WTC11 (cell line): Measurements from ENCODE around the gene HNRNPM. TPM values are rescaled to one million over a fixed set of nuclear protein-coding genes. Genes with fewer than 3 reads are reported as not detected.

Experiments used
- ATAC-seq: fragments of 200-7000 bp; cut with Tn5 transposase; 2 replicates; pipeline ENCODE4 v1.10.0; 2021; ENCODE audit warnings: mild to moderate bottlenecking, moderate library complexity
- CTCF ChIA-PET: fragments of 300-600 bp; sonication (Branson Sonifier 250); formaldehyde crosslinking; loops from one replicate; lab custom pipeline; 2021; ENCODE audit warnings: antibody characterized with exemption; lab: Charles Lee
- POLR2A ChIA-PET: fragments of 350-600 bp; sonication (Branson Sonifier 250); formaldehyde crosslinking; loops from one replicate; lab custom pipeline; 2021; ENCODE audit warnings: antibody characterized with exemption; lab: Charles Lee
- DNase-seq: peaks from one replicate; pipeline ENCODE4 v3.0.0; 2021; ENCODE audit warnings: low spot score
- H3K27ac Mint-ChIP-seq: 2 replicates; pipeline ENCODE4 v1.8.0; 2021; ENCODE audit warnings: mixed read lengths
- H3K27me3 Mint-ChIP-seq: 2 replicates; pipeline ENCODE4 v1.8.0; 2021; ENCODE audit warnings: low read depth, mild to moderate bottlenecking, moderate library complexity, mixed read lengths
- H3K36me3 Mint-ChIP-seq: 2 replicates; pipeline ENCODE4 v1.8.0; 2021; ENCODE audit warnings: mixed read lengths
- H3K4me1 Mint-ChIP-seq: 2 replicates; pipeline ENCODE4 v1.8.0; 2022; ENCODE audit warnings: mixed read lengths
- H3K4me3 Mint-ChIP-seq: 2 replicates; pipeline ENCODE4 v1.8.0; 2021; ENCODE audit warnings: mild to moderate bottlenecking, moderate library complexity, mixed read lengths
- H3K9me3 Mint-ChIP-seq: 2 replicates; pipeline ENCODE4 v1.8.0; 2021; ENCODE audit warnings: mixed read lengths
- ZNF263 ChIP-seq: sonication (generic); formaldehyde crosslinking; IDR thresholded peaks from 2 replicates; pipeline ENCODE4 v1.8.1; 2022; ENCODE audit warnings: low read depth, mild to moderate bottlenecking, moderate library complexity, missing genetic modification reagents
- ZNF396 ChIP-seq: fragments of 250-450 bp; sonication (Bioruptor Pico); IDR thresholded peaks from 2 replicates; pipeline ENCODE4 v1.8.0; 2021; ENCODE audit warnings: mild to moderate bottlenecking, moderate library complexity, borderline replicate concordance
- total RNA-seq: library from RNA; stranded (reverse); gene quantifications from 3 replicates; pipeline ENCODE4 v1.2.3, GENCODE V29; 2021
- TF ChIP-seq, protein P1 (sequence below): sonication (generic); formaldehyde crosslinking; IDR thresholded peaks from 2 replicates; pipeline ENCODE4 v1.8.0; 2022; ENCODE audit warnings: missing genetic modification reagents
- TF ChIP-seq, protein P2 (sequence below): sonication (generic); formaldehyde crosslinking; IDR thresholded peaks from 2 replicates; pipeline ENCODE4 v1.8.0; 2023; ENCODE audit warnings: missing genetic modification reagents, mild to moderate bottlenecking, borderline replicate concordance
- TF ChIP-seq, protein P3 (sequence below): sonication (generic); formaldehyde crosslinking; IDR thresholded peaks from 2 replicates; pipeline ENCODE4 v1.8.0; 2022; ENCODE audit warnings: mild to moderate bottlenecking, missing genetic modification reagents
- TF ChIP-seq, protein P4 (sequence below): sonication (generic); formaldehyde crosslinking; conservative IDR thresholded peaks from 2 replicates; pipeline ENCODE4 v1.8.1; 2023; ENCODE audit warnings: mild to moderate bottlenecking, low read depth, missing genetic modification reagents, moderate library complexity
- TF ChIP-seq, protein P5 (sequence below): sonication (generic); formaldehyde crosslinking; IDR thresholded peaks from 2 replicates; pipeline ENCODE4 v1.8.1; 2023; ENCODE audit warnings: mild to moderate bottlenecking, missing genetic modification reagents, moderate library complexity
- TF ChIP-seq, protein P6 (sequence below): fragments of 250-450 bp; sonication (Bioruptor Pico); conservative IDR thresholded peaks from 2 replicates; pipeline ENCODE4 v1.9.0; 2021; ENCODE audit warnings: mild to moderate bottlenecking
- TF ChIP-seq, protein P7 (sequence below): sonication (generic); formaldehyde crosslinking; IDR thresholded peaks from 2 replicates; pipeline ENCODE4 v1.8.0; 2022; ENCODE audit warnings: mild to moderate bottlenecking, missing genetic modification reagents

Gene HNRNPM
- total RNA-seq, 1 experiment from 2014 or later: 416 TPM

DNA sequence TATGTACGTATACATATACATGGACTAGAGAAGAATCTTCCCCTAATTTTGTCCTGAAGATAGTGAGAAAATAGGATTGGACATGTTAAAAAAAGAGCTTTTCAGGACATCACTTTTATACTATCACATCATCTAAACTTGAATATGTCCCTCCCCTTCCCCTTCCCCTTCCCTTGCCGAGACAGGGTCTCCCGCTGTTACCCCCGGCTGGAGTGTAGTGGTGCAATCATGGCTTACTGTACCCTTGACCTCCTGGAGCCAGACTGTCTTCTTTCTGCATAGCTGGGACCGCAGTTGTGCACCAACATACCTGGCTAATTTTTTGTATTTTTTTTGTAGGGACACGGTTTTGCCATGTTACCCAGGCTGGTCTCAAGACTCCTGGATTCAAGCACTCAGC is 6.6 kb downstream of the HNRNPM start (continued):
- TF ChIP-seq, protein P1, sequence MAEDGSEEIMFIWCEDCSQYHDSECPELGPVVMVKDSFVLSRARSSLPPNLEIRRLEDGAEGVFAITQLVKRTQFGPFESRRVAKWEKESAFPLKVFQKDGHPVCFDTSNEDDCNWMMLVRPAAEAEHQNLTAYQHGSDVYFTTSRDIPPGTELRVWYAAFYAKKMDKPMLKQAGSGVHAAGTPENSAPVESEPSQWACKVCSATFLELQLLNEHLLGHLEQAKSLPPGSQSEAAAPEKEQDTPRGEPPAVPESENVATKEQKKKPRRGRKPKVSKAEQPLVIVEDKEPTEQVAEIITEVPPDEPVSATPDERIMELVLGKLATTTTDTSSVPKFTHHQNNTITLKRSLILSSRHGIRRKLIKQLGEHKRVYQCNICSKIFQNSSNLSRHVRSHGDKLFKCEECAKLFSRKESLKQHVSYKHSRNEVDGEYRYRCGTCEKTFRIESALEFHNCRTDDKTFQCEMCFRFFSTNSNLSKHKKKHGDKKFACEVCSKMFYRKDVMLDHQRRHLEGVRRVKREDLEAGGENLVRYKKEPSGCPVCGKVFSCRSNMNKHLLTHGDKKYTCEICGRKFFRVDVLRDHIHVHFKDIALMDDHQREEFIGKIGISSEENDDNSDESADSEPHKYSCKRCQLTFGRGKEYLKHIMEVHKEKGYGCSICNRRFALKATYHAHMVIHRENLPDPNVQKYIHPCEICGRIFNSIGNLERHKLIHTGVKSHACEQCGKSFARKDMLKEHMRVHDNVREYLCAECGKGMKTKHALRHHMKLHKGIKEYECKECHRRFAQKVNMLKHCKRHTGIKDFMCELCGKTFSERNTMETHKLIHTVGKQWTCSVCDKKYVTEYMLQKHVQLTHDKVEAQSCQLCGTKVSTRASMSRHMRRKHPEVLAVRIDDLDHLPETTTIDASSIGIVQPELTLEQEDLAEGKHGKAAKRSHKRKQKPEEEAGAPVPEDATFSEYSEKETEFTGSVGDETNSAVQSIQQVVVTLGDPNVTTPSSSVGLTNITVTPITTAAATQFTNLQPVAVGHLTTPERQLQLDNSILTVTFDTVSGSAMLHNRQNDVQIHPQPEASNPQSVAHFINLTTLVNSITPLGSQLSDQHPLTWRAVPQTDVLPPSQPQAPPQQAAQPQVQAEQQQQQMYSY (CRISPR knock-in tag): no peak
- TF ChIP-seq, all 79 proteins: peak for 0

DNA sequence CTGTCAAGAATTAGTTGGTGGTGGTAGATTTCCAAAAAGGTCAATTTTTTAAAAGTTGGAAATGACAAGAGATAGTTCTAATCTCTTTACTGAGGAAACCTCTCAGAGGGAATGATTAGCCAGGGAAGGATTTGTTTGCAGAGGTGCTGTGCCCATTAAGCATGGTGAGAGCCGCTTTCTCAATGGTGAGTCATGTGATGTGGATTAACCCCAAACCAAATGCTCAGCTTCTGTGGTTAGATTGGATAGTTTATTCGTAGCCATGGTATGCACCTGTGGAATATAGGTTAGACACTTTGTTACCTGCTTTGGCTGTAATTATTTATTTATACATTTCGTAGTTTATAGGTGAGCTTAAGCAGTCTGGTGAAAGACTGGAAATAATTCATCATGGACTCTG is 7.1 kb downstream of the HNRNPM start:
- H3K4me3 Mint-ChIP-seq: peak overlapping the region; percentile 46
- peaks cover 38% of the 10 kb centered on the region for H3K36me3 Mint-ChIP-seq
- no peak for ATAC-seq
- ChIA-PET POLR2A (interaction anchor here (1.6 kb wide), 1 partner anchor 62 kb away, joined by 3 read pairs; the partner anchor contains the start of gene ZNF414), CTCF (interaction anchor here (0.7 to 2.1 kb wide), 2 partner anchors 39 to 104 kb away, joined by 3 to 7 read pairs; partner anchors contain the start of gene MARCHF2)
- DNase-seq: no peak
- no peaks in the 10 kb centered on the region for H3K9me3 Mint-ChIP-seq
- peak overlapping the region; percentile 93 for H3K27ac Mint-ChIP-seq
- H3K27me3 Mint-ChIP-seq: no peaks in the 10 kb centered on the region
- TF ChIP-seq, protein P2, sequence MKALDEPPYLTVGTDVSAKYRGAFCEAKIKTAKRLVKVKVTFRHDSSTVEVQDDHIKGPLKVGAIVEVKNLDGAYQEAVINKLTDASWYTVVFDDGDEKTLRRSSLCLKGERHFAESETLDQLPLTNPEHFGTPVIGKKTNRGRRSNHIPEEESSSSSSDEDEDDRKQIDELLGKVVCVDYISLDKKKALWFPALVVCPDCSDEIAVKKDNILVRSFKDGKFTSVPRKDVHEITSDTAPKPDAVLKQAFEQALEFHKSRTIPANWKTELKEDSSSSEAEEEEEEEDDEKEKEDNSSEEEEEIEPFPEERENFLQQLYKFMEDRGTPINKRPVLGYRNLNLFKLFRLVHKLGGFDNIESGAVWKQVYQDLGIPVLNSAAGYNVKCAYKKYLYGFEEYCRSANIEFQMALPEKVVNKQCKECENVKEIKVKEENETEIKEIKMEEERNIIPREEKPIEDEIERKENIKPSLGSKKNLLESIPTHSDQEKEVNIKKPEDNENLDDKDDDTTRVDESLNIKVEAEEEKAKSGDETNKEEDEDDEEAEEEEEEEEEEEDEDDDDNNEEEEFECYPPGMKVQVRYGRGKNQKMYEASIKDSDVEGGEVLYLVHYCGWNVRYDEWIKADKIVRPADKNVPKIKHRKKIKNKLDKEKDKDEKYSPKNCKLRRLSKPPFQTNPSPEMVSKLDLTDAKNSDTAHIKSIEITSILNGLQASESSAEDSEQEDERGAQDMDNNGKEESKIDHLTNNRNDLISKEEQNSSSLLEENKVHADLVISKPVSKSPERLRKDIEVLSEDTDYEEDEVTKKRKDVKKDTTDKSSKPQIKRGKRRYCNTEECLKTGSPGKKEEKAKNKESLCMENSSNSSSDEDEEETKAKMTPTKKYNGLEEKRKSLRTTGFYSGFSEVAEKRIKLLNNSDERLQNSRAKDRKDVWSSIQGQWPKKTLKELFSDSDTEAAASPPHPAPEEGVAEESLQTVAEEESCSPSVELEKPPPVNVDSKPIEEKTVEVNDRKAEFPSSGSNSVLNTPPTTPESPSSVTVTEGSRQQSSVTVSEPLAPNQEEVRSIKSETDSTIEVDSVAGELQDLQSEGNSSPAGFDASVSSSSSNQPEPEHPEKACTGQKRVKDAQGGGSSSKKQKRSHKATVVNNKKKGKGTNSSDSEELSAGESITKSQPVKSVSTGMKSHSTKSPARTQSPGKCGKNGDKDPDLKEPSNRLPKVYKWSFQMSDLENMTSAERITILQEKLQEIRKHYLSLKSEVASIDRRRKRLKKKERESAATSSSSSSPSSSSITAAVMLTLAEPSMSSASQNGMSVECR (CRISPR knock-in tag): no peak
- TF ChIP-seq ZNF396 (CRISPR knock-in tag): no peak
- TF ChIP-seq, protein P3, sequence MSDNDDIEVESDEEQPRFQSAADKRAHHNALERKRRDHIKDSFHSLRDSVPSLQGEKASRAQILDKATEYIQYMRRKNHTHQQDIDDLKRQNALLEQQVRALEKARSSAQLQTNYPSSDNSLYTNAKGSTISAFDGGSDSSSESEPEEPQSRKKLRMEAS: no peak
- TF ChIP-seq, protein P4, sequence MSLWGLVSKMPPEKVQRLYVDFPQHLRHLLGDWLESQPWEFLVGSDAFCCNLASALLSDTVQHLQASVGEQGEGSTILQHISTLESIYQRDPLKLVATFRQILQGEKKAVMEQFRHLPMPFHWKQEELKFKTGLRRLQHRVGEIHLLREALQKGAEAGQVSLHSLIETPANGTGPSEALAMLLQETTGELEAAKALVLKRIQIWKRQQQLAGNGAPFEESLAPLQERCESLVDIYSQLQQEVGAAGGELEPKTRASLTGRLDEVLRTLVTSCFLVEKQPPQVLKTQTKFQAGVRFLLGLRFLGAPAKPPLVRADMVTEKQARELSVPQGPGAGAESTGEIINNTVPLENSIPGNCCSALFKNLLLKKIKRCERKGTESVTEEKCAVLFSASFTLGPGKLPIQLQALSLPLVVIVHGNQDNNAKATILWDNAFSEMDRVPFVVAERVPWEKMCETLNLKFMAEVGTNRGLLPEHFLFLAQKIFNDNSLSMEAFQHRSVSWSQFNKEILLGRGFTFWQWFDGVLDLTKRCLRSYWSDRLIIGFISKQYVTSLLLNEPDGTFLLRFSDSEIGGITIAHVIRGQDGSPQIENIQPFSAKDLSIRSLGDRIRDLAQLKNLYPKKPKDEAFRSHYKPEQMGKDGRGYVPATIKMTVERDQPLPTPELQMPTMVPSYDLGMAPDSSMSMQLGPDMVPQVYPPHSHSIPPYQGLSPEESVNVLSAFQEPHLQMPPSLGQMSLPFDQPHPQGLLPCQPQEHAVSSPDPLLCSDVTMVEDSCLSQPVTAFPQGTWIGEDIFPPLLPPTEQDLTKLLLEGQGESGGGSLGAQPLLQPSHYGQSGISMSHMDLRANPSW (CRISPR knock-in tag): no peak
- H3K4me1 Mint-ChIP-seq: peaks cover 89% of the 10 kb centered on the region

DNA sequence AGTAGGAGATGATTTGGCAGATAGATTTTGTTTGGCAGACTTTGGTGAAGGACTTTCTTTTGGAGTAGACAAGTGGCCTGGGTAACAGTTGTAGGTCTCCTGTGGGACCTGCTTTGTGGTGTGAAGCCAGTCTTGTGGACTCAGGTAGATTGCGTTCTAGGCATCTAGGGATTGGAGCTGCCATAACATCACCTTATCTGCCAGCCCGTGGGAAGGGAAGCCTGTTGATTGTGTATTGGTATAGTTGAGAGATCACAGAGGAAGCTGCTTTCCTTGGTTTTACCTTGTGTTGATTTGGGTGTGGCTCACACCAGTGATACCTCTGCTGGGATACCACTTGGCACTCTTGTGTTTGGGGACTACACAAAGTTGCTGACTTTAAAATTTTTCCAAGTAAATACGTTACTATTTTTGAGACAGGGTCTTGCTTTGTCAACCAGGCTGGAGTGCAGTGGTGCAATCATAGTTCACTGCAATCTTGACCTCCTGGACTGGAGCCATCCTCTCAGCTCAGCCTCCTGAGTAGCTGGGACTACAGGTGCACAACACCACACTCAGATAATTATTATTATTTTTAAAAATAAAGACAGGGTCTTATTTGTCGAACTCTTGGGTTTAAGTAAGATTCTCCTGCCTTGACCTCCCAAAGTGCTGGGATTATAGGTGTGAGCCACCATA is 7.8 kb downstream of the HNRNPM start:
- Mint-ChIP-seq H3K27me3 (no peaks in the 10 kb centered on the region), H3K4me1 (peaks cover 89% of the 10 kb centered on the region), H3K9me3 (no peaks in the 10 kb centered on the region), H3K36me3 (peaks cover 40% of the 10 kb centered on the region), H3K27ac (peak overlapping the region; percentile 93), H3K4me3 (no peak overlapping the region)
- ATAC-seq: no peak
- ChIA-PET CTCF (interaction anchor here (0.6 to 2.1 kb wide), 7 partner anchors 31 to 129 kb away, joined by 3 to 7 read pairs (median 5); partner anchors contain the start of gene MARCHF2), POLR2A (interaction anchor here (1.6 kb wide), 1 partner anchor 61 kb away, joined by 3 read pairs; the partner anchor contains the start of gene ZNF414)
- TF ChIP-seq, protein P5, sequence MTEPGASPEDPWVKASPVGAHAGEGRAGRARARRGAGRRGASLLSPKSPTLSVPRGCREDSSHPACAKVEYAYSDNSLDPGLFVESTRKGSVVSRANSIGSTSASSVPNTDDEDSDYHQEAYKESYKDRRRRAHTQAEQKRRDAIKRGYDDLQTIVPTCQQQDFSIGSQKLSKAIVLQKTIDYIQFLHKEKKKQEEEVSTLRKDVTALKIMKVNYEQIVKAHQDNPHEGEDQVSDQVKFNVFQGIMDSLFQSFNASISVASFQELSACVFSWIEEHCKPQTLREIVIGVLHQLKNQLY: no peak
- TF ChIP-seq ZNF263: no peak
- TF ChIP-seq, protein P6, sequence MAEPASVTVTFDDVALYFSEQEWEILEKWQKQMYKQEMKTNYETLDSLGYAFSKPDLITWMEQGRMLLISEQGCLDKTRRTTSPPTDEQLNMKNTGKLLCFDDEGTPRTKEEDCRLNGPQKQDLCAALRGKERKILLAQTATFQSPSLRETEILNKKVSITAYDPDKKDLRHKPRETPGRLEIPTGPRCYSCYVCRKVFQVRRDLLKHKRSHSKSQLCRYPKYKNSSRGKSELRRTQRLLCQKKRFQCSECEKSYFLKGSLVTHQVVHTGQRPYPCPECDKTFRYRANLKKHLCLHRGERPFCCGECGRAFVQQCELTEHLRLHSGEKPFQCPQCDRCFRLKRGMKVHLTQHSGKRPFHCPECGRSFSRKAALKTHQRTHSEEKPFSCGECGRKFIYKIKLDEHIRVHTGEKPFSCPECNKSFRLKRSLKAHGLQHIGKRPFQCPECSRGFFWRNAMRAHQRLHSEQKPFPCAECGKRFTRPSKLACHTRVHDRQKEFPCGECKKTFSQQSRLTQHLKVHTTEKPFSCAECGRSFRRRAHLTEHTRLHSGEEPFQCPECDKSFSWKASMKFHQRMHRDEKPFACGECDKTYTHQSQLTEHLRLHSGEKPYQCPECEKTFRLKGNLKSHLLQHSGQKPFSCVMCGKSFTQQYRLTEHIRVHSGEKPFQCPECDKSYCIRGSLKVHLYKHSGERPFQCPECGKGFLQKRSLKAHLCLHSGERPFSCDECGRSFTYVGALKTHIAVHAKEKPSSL (CRISPR knock-in tag): no peak
- TF ChIP-seq, protein P7, sequence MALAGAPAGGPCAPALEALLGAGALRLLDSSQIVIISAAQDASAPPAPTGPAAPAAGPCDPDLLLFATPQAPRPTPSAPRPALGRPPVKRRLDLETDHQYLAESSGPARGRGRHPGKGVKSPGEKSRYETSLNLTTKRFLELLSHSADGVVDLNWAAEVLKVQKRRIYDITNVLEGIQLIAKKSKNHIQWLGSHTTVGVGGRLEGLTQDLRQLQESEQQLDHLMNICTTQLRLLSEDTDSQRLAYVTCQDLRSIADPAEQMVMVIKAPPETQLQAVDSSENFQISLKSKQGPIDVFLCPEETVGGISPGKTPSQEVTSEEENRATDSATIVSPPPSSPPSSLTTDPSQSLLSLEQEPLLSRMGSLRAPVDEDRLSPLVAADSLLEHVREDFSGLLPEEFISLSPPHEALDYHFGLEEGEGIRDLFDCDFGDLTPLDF (CRISPR knock-in tag): no peak
- no peak for DNase-seq
